Liver (tissue), 9 donors: ENCODE data around the gene DCAF8. TPM values are rescaled to one million over a fixed set of nuclear protein-coding genes. Genes with fewer than 3 reads are reported as not detected.

ENCODE experiments used
- DNase-seq: peaks from one replicate; pipeline ENCODE4 v3.0.0-alpha.2; 2017; ENCODE audit warnings: low spot score
- H3K27ac ChIP-seq, 2 donors: one replicate each; pipeline ENCODE4 v1.7.0; 2013; ENCODE audit warnings: inconsistent platforms in 2 of 2, low read length in 2 of 2, control low read depth in 1 of 2, low read depth in 1 of 2, mild to moderate bottlenecking in 1 of 2
- H3K27me3 ChIP-seq, 4 donors: one replicate each; pipeline versions ENCODE4 v1.6.1 to v1.7.0; 2013; ENCODE audit warnings: low read length in 3 of 4, inconsistent platforms in 1 of 4, mild to moderate bottlenecking in 1 of 4, moderate library complexity in 1 of 4; ENCODE audit not compliant: control insufficient read depth in 4 of 4, insufficient read depth in 4 of 4
- H3K36me3 ChIP-seq, 4 donors: one replicate each; pipeline versions ENCODE4 v1.6.1 to v1.7.0; 2013; ENCODE audit warnings: low read length in 3 of 4, mild to moderate bottlenecking in 3 of 4, low read depth in 1 of 4, moderate library complexity in 1 of 4; ENCODE audit not compliant: control insufficient read depth in 4 of 4, insufficient read depth in 3 of 4
- H3K4me1 ChIP-seq, 4 donors: one replicate each; pipeline versions ENCODE4 v1.6.1 to v1.7.0; 2013; ENCODE audit warnings: low read length in 3 of 4, mild to moderate bottlenecking in 3 of 4, moderate library complexity in 1 of 4; ENCODE audit not compliant: control insufficient read depth in 4 of 4, insufficient read depth in 4 of 4
- H3K4me3 ChIP-seq, 3 donors: one replicate each; pipeline versions ENCODE4 v1.6.1 to v1.7.0; 2013; ENCODE audit warnings: low read length in 3 of 3, control low read depth in 1 of 3, low read depth in 1 of 3, mild to moderate bottlenecking in 1 of 3
- H3K9ac ChIP-seq, 2 donors: one replicate each; pipeline ENCODE4 v1.7.0; 2013; ENCODE audit warnings: low read length in 2 of 2, mild to moderate bottlenecking in 2 of 2, moderate library complexity in 2 of 2, control low read depth in 1 of 2, low read depth in 1 of 2
- H3K9me3 ChIP-seq, 4 donors: one replicate each; pipeline versions ENCODE4 v1.6.1 to v1.7.0; 2013; ENCODE audit warnings: low read length in 3 of 4; ENCODE audit not compliant: control insufficient read depth in 4 of 4
- FOXA1 ChIP-seq: IDR thresholded peaks from 2 replicates; pipeline ENCODE4 v1.6.1; 2016; ENCODE audit warnings: antibody characterized with exemption
- HNF4A ChIP-seq, 2 donors: conservative IDR thresholded peaks; 2 replicates each; pipeline ENCODE4 v1.6.1; 2016; ENCODE audit warnings: antibody characterized with exemption in 2 of 2, mild to moderate bottlenecking in 2 of 2
- HNF4G ChIP-seq: IDR thresholded peaks from 2 replicates; pipeline ENCODE4 v1.6.1; 2016; ENCODE audit warnings: antibody characterized with exemption
- JUND ChIP-seq, 2 donors: IDR thresholded peaks; 2 replicates each; pipeline ENCODE4 v1.6.1; 2016; ENCODE audit warnings: antibody characterized with exemption in 2 of 2
- NR2F2 ChIP-seq: IDR thresholded peaks from 2 replicates; pipeline ENCODE4 v1.6.1; 2016; ENCODE audit warnings: antibody characterized with exemption
- RXRA ChIP-seq, 2 donors: IDR thresholded peaks; 2 replicates each; pipeline ENCODE4 v1.6.1; 2017 to 2018; ENCODE audit warnings: antibody characterized with exemption in 2 of 2, mild to moderate bottlenecking in 1 of 2
- SP1 ChIP-seq: IDR thresholded peaks from 2 replicates; pipeline ENCODE4 v1.6.1; 2018; ENCODE audit warnings: antibody characterized with exemption, mild to moderate bottlenecking
- TAF1 ChIP-seq: conservative IDR thresholded peaks from 2 replicates; pipeline ENCODE4 v1.6.1; 2016; ENCODE audit warnings: antibody characterized with exemption, mild to moderate bottlenecking
- YY1 ChIP-seq: IDR thresholded peaks from 2 replicates; pipeline ENCODE4 v1.6.1; 2016; ENCODE audit warnings: antibody characterized with exemption, mild to moderate bottlenecking
- WGBS: extraction: QIAGEN DNeasy Blood & Tissue Kit; methylation state at CpG from one replicate; pipeline ENCODE4 v1.1.7; 2013; 5-methylcytosine and 5-hydroxymethylcytosine counted together
- polyA plus RNA-seq, 2 donors: library from polyadenylated mRNA; stranded (reverse) in 1 of 2; unstranded in 1 of 2; fragments of 200-250 nt in 1 of 2; fragments of >200 nt in 1 of 2; fragmentation: Nextera tagmentation in 1 of 2; extraction: Ambion mirVana in 1 of 2; gene quantifications; one replicate each; pipeline versions ENCODE4 v1.2.1 to v1.2.3, GENCODE V29; 2013 to 2015
- total RNA-seq, 2 donors: library from RNA; depleted of rRNA; stranded (reverse); fragments of >200 nt; gene quantifications; one replicate each; pipeline ENCODE4 v1.2.3, GENCODE V29; 2014
- TF ChIP-seq, protein P1 (sequence below): IDR thresholded peaks from 2 replicates; pipeline ENCODE4 v1.6.1; 2016; ENCODE audit warnings: antibody characterized with exemption
- TF ChIP-seq, protein P2 (sequence below): IDR thresholded peaks from 2 replicates; pipeline ENCODE4 v1.6.1; 2016; ENCODE audit warnings: antibody characterized with exemption
- TF ChIP-seq, protein P3 (sequence below): IDR thresholded peaks from 2 replicates; pipeline ENCODE4 v1.6.1; 2016; ENCODE audit warnings: antibody characterized with exemption
- TF ChIP-seq, protein P4 (sequence below): fragments of 150-350 bp; IDR thresholded peaks from 2 replicates; pipeline ENCODE4 v1.5.1; 2017; ENCODE audit warnings: improper control_type of control experiment, low read depth, low read length; ENCODE audit not compliant: missing input control
- TF ChIP-seq, protein P5 (sequence below): IDR thresholded peaks from 2 replicates; pipeline ENCODE4 v1.6.1; 2016; ENCODE audit warnings: antibody characterized with exemption, mild to moderate bottlenecking
- donor health status: healthy.
- donor health status: healthy.
- donor health status: healthy.
- donor health status: healthy.
- donor health status: healthy.

Gene DCAF8
- total and polyA plus RNA-seq, 4 donors = 80.3 to 199 (median 102) TPM

DNA sequence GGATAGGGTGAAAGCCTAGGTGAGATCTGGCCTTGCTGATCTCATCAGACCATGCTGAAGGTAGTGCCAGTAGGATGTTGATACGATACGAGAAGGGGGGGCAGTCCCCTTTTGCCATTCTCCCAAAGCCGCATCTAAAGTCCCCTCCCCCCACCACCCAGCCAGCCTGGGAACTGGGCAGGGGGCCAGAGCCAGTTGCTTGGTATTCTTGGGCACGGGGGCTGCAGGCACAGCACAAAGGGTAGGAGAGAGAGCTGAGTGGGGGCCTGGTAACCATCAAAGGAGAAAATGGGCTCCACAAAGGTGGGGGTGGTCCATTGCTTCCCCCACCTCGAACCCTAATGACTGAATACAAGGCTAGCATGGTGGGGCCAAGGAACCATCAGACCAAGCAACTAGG, 51.8 kb downstream of the DCAF8 start:
- DNase-seq = no peak
- peaks cover 2 to 26% (median 9%) of the 10 kb centered on the region in 4 donors for H3K4me1 ChIP-seq
- no peaks in the 10 kb centered on the region for H3K9me3 ChIP-seq
- H3K27ac ChIP-seq = no peak overlapping the region
- no peak overlapping the region for H3K4me3 ChIP-seq
- no peak overlapping the region for H3K9ac ChIP-seq
- 85% methylated on average over 5 of the region's 5 CpGs for WGBS
- H3K27me3 ChIP-seq = no peaks in the 10 kb centered on the region
- TF ChIP-seq, protein P1, sequence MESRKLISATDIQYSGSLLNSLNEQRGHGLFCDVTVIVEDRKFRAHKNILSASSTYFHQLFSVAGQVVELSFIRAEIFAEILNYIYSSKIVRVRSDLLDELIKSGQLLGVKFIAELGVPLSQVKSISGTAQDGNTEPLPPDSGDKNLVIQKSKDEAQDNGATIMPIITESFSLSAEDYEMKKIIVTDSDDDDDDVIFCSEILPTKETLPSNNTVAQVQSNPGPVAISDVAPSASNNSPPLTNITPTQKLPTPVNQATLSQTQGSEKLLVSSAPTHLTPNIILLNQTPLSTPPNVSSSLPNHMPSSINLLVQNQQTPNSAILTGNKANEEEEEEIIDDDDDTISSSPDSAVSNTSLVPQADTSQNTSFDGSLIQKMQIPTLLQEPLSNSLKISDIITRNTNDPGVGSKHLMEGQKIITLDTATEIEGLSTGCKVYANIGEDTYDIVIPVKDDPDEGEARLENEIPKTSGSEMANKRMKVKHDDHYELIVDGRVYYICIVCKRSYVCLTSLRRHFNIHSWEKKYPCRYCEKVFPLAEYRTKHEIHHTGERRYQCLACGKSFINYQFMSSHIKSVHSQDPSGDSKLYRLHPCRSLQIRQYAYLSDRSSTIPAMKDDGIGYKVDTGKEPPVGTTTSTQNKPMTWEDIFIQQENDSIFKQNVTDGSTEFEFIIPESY = no peak
- TF ChIP-seq YY1 = no peak
- TF ChIP-seq, protein P2, sequence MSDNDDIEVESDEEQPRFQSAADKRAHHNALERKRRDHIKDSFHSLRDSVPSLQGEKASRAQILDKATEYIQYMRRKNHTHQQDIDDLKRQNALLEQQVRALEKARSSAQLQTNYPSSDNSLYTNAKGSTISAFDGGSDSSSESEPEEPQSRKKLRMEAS = no peak
- TF ChIP-seq, protein P3, sequence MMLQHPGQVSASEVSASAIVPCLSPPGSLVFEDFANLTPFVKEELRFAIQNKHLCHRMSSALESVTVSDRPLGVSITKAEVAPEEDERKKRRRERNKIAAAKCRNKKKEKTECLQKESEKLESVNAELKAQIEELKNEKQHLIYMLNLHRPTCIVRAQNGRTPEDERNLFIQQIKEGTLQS = no peak
- no peak for TF ChIP-seq JUND (IDR thresholded peaks at IDR 0.05)
- TF ChIP-seq, protein P4, sequence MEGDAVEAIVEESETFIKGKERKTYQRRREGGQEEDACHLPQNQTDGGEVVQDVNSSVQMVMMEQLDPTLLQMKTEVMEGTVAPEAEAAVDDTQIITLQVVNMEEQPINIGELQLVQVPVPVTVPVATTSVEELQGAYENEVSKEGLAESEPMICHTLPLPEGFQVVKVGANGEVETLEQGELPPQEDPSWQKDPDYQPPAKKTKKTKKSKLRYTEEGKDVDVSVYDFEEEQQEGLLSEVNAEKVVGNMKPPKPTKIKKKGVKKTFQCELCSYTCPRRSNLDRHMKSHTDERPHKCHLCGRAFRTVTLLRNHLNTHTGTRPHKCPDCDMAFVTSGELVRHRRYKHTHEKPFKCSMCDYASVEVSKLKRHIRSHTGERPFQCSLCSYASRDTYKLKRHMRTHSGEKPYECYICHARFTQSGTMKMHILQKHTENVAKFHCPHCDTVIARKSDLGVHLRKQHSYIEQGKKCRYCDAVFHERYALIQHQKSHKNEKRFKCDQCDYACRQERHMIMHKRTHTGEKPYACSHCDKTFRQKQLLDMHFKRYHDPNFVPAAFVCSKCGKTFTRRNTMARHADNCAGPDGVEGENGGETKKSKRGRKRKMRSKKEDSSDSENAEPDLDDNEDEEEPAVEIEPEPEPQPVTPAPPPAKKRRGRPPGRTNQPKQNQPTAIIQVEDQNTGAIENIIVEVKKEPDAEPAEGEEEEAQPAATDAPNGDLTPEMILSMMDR = no peak
- TF ChIP-seq SP1 = no peak
- TF ChIP-seq RXRA (IDR thresholded peaks at IDR 0.05) = no peak
- TF ChIP-seq FOXA1 = no peak
- TF ChIP-seq NR2F2 = no peak
- TF ChIP-seq HNF4A (conservative IDR thresholded peaks at IDR 0.05) = no peak
- H3K36me3 ChIP-seq = peaks cover 8 to 33% (median 22%) of the 10 kb centered on the region in 4 donors

DNA sequence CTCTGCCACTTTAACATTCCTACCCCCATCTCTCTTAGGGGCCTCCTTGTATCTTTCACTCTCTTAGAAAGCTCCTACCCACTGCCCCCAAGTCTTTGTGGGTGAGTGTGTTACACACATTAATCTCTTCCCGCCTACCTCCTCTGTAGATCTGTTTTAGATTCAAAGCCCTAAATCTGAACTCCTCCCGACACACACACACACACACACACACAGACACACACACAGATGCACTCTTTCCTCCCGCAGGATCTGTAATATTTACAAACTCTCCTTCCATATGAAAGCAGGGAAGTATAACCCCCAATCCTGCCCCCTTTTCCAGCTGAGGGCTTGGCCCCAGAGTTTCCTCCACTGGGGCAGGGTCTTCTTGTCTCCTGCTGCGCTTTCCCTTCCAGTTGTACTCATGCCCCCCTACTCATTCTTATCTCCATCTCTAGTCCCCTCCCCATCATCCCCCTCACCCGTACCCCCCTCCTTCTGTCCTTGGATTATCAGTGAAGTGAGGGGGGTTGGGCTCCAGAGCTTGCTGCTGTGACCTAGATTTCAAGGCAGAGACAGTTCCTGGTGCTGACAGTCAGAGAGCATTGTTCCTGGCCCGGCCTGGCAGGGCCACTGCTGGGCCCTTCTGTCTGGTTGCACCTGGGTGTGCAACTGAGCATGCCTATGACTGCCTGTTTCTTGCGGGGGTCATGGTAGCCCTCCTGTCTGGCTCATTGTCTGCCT, 52.9 kb downstream of the DCAF8 start:
- H3K27me3 ChIP-seq = no peaks in the 10 kb centered on the region
- TF ChIP-seq HNF4G (no peak), TAF1 (no peak), FOXA1 (no peak), SP1 (no peak), NR2F2 (no peak), JUND (IDR thresholded peaks at IDR 0.05) (no peak)
- TF ChIP-seq, protein P3 = no peak
- TF ChIP-seq, protein P2 = no peak
- TF ChIP-seq, protein P4 = no peak
- TF ChIP-seq, protein P5, sequence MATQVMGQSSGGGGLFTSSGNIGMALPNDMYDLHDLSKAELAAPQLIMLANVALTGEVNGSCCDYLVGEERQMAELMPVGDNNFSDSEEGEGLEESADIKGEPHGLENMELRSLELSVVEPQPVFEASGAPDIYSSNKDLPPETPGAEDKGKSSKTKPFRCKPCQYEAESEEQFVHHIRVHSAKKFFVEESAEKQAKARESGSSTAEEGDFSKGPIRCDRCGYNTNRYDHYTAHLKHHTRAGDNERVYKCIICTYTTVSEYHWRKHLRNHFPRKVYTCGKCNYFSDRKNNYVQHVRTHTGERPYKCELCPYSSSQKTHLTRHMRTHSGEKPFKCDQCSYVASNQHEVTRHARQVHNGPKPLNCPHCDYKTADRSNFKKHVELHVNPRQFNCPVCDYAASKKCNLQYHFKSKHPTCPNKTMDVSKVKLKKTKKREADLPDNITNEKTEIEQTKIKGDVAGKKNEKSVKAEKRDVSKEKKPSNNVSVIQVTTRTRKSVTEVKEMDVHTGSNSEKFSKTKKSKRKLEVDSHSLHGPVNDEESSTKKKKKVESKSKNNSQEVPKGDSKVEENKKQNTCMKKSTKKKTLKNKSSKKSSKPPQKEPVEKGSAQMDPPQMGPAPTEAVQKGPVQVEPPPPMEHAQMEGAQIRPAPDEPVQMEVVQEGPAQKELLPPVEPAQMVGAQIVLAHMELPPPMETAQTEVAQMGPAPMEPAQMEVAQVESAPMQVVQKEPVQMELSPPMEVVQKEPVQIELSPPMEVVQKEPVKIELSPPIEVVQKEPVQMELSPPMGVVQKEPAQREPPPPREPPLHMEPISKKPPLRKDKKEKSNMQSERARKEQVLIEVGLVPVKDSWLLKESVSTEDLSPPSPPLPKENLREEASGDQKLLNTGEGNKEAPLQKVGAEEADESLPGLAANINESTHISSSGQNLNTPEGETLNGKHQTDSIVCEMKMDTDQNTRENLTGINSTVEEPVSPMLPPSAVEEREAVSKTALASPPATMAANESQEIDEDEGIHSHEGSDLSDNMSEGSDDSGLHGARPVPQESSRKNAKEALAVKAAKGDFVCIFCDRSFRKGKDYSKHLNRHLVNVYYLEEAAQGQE = no peak
- TF ChIP-seq, protein P1 = no peak
- no peak overlapping the region for H3K4me3 ChIP-seq
- H3K36me3 ChIP-seq = peaks cover 5 to 26% (median 13%) of the 10 kb centered on the region in 4 donors
- no peak for DNase-seq
- H3K9me3 ChIP-seq = no peaks in the 10 kb centered on the region
- no peak overlapping the region for H3K27ac ChIP-seq
- 71% methylated on average over 7 of the region's 7 CpGs for WGBS
- peaks cover 3 to 26% (median 9%) of the 10 kb centered on the region in 4 donors for H3K4me1 ChIP-seq
- H3K9ac ChIP-seq = no peak overlapping the region
